GM23338 (cell line): Measurements from ENCODE around the gene LAMTOR4. TPM values are rescaled to one million over a fixed set of nuclear protein-coding genes. Genes with fewer than 3 reads are reported as not detected.

ENCODE experiments used
- ATAC-seq: fragments of 200-7000 bp; cut with Tn5 transposase; 3 replicates; pipeline ENCODE4 v1.9.1; 2020
- DNase-seq: peaks from one replicate; pipeline ENCODE4 v3.0.0-alpha.2; 2015; ENCODE audit warnings: low spot score
- H2AFZ ChIP-seq: fragments of 200-600 bp; sonication (generic); 2 replicates; pipeline ENCODE4 v1.8.0; 2016; ENCODE audit warnings: antibody characterized with exemption, mild to moderate bottlenecking, moderate library complexity
- H3F3A ChIP-seq: fragments of 200-600 bp; sonication (generic); replicated peaks from 2 replicates; pipeline ENCODE4 v1.8.0; 2017; ENCODE audit warnings: antibody characterized with exemption, mixed run types, low read depth
- H3K27ac ChIP-seq: fragments of 200-600 bp; sonication (generic); 2 replicates; pipeline ENCODE4 v1.6.1; 2016; ENCODE audit warnings: low read depth
- H3K27me3 ChIP-seq: fragments of 200-600 bp; sonication (generic); 2 replicates; pipeline ENCODE4 v1.8.0; 2016; ENCODE audit warnings: mild to moderate bottlenecking, mixed run types, moderate library complexity; ENCODE audit not compliant: insufficient read depth
- H3K36me3 ChIP-seq: fragments of 200-600 bp; sonication (generic); 2 replicates; pipeline ENCODE4 v1.8.0; 2016; ENCODE audit warnings: mild to moderate bottlenecking; ENCODE audit not compliant: insufficient read depth
- H3K4me1 ChIP-seq: fragments of 200-600 bp; sonication (generic); 2 replicates; pipeline ENCODE4 v1.8.0; 2016; ENCODE audit warnings: mild to moderate bottlenecking, moderate library complexity; ENCODE audit not compliant: insufficient read depth
- H3K4me2 ChIP-seq: fragments of 200-600 bp; sonication (generic); 2 replicates; pipeline ENCODE4 v1.7.1; 2017; ENCODE audit warnings: mixed run types
- H3K4me3 ChIP-seq: fragments of 200-600 bp; sonication (generic); 2 replicates; pipeline ENCODE4 v1.6.1; 2016; ENCODE audit warnings: mixed run types
- H3K79me2 ChIP-seq: fragments of 200-600 bp; sonication (generic); replicated peaks from 2 replicates; pipeline ENCODE4 v1.8.0; 2017; ENCODE audit warnings: mild to moderate bottlenecking; ENCODE audit not compliant: insufficient read depth
- H3K9me2 ChIP-seq: fragments of 200-600 bp; sonication (generic); 2 replicates; pipeline ENCODE4 v1.8.0; 2017; ENCODE audit not compliant: insufficient read depth
- H4K20me1 ChIP-seq: fragments of 200-600 bp; sonication (generic); replicated peaks from 2 replicates; pipeline ENCODE4 v1.8.0; 2017; ENCODE audit warnings: mild to moderate bottlenecking; ENCODE audit not compliant: insufficient read depth
- H3K27ac Mint-ChIP-seq: 2 replicates; pipeline ENCODE4 v1.8.0; 2020; ENCODE audit warnings: inconsistent platforms, mild to moderate bottlenecking, moderate library complexity, mixed read lengths
- H3K27me3 Mint-ChIP-seq: 3 replicates; pipeline ENCODE4 v1.8.0; 2022; ENCODE audit warnings: low read depth, mild to moderate bottlenecking, moderate library complexity, mixed read lengths, inconsistent platforms; ENCODE audit not compliant: insufficient read depth, poor library complexity
- H3K36me3 Mint-ChIP-seq: 3 replicates; pipeline ENCODE4 v1.8.0; 2021; ENCODE audit warnings: low read depth, mild to moderate bottlenecking, inconsistent platforms, moderate library complexity, mixed read lengths
- H3K4me1 Mint-ChIP-seq: 3 replicates; pipeline ENCODE4 v1.8.0; 2020; ENCODE audit warnings: mild to moderate bottlenecking, inconsistent platforms, mixed read lengths
- H3K4me3 Mint-ChIP-seq: 3 replicates; pipeline ENCODE4 v1.8.0; 2021; ENCODE audit warnings: moderate library complexity, mild to moderate bottlenecking, inconsistent platforms, mixed read lengths
- H3K9me3 Mint-ChIP-seq: 3 replicates; pipeline ENCODE4 v1.8.0; 2020; ENCODE audit warnings: moderate library complexity, mild to moderate bottlenecking, inconsistent platforms, mixed read lengths
- CREB1 ChIP-seq: fragments of 250-450 bp; sonication (Bioruptor Pico); IDR thresholded peaks from 2 replicates; pipeline ENCODE4 v1.5.0; 2020; ENCODE audit warnings: low read depth, mild to moderate bottlenecking, moderate library complexity
- ETS1 ChIP-seq: IDR thresholded peaks from 2 replicates; pipeline ENCODE4 v1.6.1; 2016; ENCODE audit warnings: antibody characterized with exemption
- EZH2 ChIP-seq: fragments of 200-600 bp; sonication (generic); IDR thresholded peaks from one replicate; pipeline ENCODE4 v1.8.0; 2017; ENCODE audit warnings: antibody characterized with exemption, mild to moderate bottlenecking, low read depth; ENCODE audit not compliant: unreplicated experiment
- EZH2phosphoT487 ChIP-seq: fragments of 200-600 bp; sonication (generic); IDR thresholded peaks from one replicate; pipeline ENCODE4 v1.8.1; 2018; ENCODE audit warnings: antibody characterized with exemption; ENCODE audit not compliant: unreplicated experiment
- JUNB ChIP-seq: IDR thresholded peaks from one replicate; pipeline ENCODE4 v1.6.1; 2016; ENCODE audit warnings: antibody characterized with exemption; ENCODE audit not compliant: unreplicated experiment
- NANOG ChIP-seq: IDR thresholded peaks from 2 replicates; pipeline ENCODE4 v1.6.1; 2016; ENCODE audit warnings: antibody characterized with exemption, borderline replicate concordance
- POLR2AphosphoS5 ChIP-seq: IDR thresholded peaks from 2 replicates; pipeline ENCODE4 v1.6.1; 2016; ENCODE audit warnings: antibody characterized with exemption, low read depth
- REST ChIP-seq: IDR thresholded peaks from one replicate; pipeline ENCODE4 v1.6.1; 2018; ENCODE audit warnings: antibody characterized with exemption; ENCODE audit not compliant: unreplicated experiment
- STAT1 ChIP-seq: IDR thresholded peaks from one replicate; pipeline ENCODE4 v1.6.1; 2016; ENCODE audit warnings: antibody characterized with exemption; ENCODE audit not compliant: unreplicated experiment
- ZNF114 ChIP-seq: fragments of 250-450 bp; sonication (Bioruptor Pico); IDR thresholded peaks from 2 replicates; pipeline ENCODE4 v1.5.0; 2020; ENCODE audit warnings: mild to moderate bottlenecking, moderate library complexity
- ZNF331 ChIP-seq: fragments of 250-450 bp; sonication (Bioruptor Pico); IDR thresholded peaks from 2 replicates; pipeline ENCODE4 v1.5.0; 2020; ENCODE audit warnings: low read depth, mild to moderate bottlenecking, moderate library complexity
- ZNF462 ChIP-seq: fragments of 250-450 bp; sonication (Bioruptor Pico); IDR thresholded peaks from 2 replicates; pipeline ENCODE4 v1.5.0; 2020; ENCODE audit warnings: mild to moderate bottlenecking, moderate library complexity
- polyA plus RNA-seq: library from polyadenylated mRNA; unstranded; fragments of >200 nt; fragmentation: Nextera tagmentation; extraction: Ambion mirVana; gene quantifications from 2 replicates; pipeline ENCODE4 v1.2.1, GENCODE V29; 2016
- total RNA-seq: library from RNA; depleted of rRNA; stranded (reverse); fragments of >200 nt; shearing (Covaris generic); gene quantifications from 2 replicates; pipeline ENCODE4 v1.2.3, GENCODE V29; 2014
- TF ChIP-seq, protein P1 (sequence below), 2 experiments: fragments of 200-600 bp in 1 of 2; sonication (generic) in 1 of 2; conservative IDR thresholded peaks; 2 replicates each; pipeline versions ENCODE4 v1.5.1 to v1.6.1; 2016 to 2017; ENCODE audit warnings: antibody characterized with exemption in 2 of 2, low read depth in 2 of 2, mild to moderate bottlenecking in 2 of 2, moderate library complexity in 1 of 2

Gene LAMTOR4
- total and polyA plus RNA-seq, 2 experiments from 2014 or later, result 145 to 333 TPM

- Histone ChIP-seq H3K4me3 (no peak overlapping the region), H3K79me2 (no peaks in the 10 kb centered on the region), H3K4me1 (no peaks in the 10 kb centered on the region; the same call in 1 of the 2 replicates), H3K9me2 (no peaks in the 10 kb centered on the region), H2AFZ (no peak overlapping the region), H3K27ac (no peak overlapping the region), H3K27me3 (no peaks in the 10 kb centered on the region), H3K4me2 (no peak overlapping the region), H3K36me3 (no peaks in the 10 kb centered on the region), H3F3A (no peaks in the 10 kb centered on the region), H4K20me1 (no peaks in the 10 kb centered on the region)
- ATAC-seq, result no peak
- no peaks in the 10 kb centered on the region for H3K36me3 Mint-ChIP-seq
- no peak for TF ChIP-seq JUNB
- no peak for TF ChIP-seq ETS1
- no peak for TF ChIP-seq NANOG
- no peak for TF ChIP-seq ZNF331
- no peak for TF ChIP-seq CREB1 (CRISPR knock-in tag)
- TF ChIP-seq REST, result no peak
- TF ChIP-seq STAT1, result no peak
- no peak for TF ChIP-seq ZNF114
- no peak for TF ChIP-seq EZH2phosphoT487
- no peak for TF ChIP-seq ZNF462 (CRISPR knock-in tag)
- no peak for TF ChIP-seq POLR2AphosphoS5
- TF ChIP-seq, protein P1, sequence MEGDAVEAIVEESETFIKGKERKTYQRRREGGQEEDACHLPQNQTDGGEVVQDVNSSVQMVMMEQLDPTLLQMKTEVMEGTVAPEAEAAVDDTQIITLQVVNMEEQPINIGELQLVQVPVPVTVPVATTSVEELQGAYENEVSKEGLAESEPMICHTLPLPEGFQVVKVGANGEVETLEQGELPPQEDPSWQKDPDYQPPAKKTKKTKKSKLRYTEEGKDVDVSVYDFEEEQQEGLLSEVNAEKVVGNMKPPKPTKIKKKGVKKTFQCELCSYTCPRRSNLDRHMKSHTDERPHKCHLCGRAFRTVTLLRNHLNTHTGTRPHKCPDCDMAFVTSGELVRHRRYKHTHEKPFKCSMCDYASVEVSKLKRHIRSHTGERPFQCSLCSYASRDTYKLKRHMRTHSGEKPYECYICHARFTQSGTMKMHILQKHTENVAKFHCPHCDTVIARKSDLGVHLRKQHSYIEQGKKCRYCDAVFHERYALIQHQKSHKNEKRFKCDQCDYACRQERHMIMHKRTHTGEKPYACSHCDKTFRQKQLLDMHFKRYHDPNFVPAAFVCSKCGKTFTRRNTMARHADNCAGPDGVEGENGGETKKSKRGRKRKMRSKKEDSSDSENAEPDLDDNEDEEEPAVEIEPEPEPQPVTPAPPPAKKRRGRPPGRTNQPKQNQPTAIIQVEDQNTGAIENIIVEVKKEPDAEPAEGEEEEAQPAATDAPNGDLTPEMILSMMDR (conservative IDR thresholded peaks at IDR 0.05; ENCODE audit: low read depth in 2 of 2), result no peak
- no peak for TF ChIP-seq EZH2
- peaks cover 16% of the 10 kb centered on the region for H3K4me1 Mint-ChIP-seq
- no peak overlapping the region for H3K4me3 Mint-ChIP-seq
- H3K9me3 Mint-ChIP-seq, result no peaks in the 10 kb centered on the region
- peaks cover 15% of the 10 kb centered on the region for H3K27me3 Mint-ChIP-seq
- no peak overlapping the region for H3K27ac Mint-ChIP-seq
- no peak for DNase-seq
Observed at GRCh38 chr7:100200693-100201092, 52.0 kb downstream of the LAMTOR4 start.
